RWPE1 (cell line): ENCODE measurements around the gene ITK.

Source experiments
- CTCF ChIA-PET: fragments of 350-600 bp; sonication (Branson Sonifier 250); formaldehyde crosslinking; extraction: SDS; loops from one replicate; lab custom pipeline; 2021; lab: Yijun Ruan, JAX
- POLR2A ChIA-PET: fragments of 400-600 bp; formaldehyde crosslinking; extraction: SDS; loops from one replicate; lab custom pipeline; 2020; ENCODE audit warnings: antibody characterized with exemption; ENCODE audit not compliant: low non-redundant PET; lab: Yijun Ruan, JAX
- DNase-seq: peaks from one replicate; pipeline ENCODE4 v3.0.0; 2012; ENCODE audit warnings: low spot score
- H3K27ac ChIP-seq: fragments of 450-650 bp; 2 replicates; pipeline ENCODE4 v1.5.1; 2017
- CTCF ChIP-seq: fragments of 450-650 bp; conservative IDR thresholded peaks from 2 replicates; pipeline ENCODE4 v1.5.1; 2017; ENCODE audit warnings: low read depth, mild to moderate bottlenecking

The ITK gene

GRCh38 chr5:157159209-157159751 is 21.4 kb upstream of the ITK start:
- POLR2A ChIA-PET, result no interaction called here
- TF ChIP-seq CTCF, result no peak

DNA sequence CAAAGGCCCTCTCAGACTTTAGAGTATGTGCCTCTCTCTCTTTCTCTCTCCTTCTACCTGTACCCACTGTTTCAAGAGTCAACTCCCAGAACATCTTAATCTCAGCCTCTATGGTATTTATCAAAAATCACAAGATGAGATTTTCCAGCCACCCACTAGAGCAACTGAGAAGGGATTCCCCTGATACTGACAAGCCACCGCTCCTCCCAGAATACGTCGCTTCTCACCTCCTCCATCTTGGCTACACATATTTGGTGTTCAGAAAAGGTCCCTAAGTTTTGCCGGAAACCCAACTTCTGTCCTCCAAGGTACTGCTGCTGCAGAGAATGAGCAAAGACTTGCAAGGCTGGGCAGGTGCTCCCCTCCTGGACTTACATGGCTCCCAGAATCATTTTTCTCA is 20.6 kb upstream of the ITK start:
- POLR2A ChIA-PET, result no interaction called here
- no peak overlapping the region for H3K27ac ChIP-seq
- TF ChIP-seq CTCF, result no peak
- no peak for DNase-seq
- CTCF ChIA-PET, result no interaction called here

More at GRCh38 chr5:157159209-157159751, 21.4 kb upstream of the ITK start:
- DNase-seq, result no peak
- H3K27ac ChIP-seq, result no peak overlapping the region
- CTCF ChIA-PET, result no interaction called here

- ChIA-PET CTCF (interaction anchor here (0.8 kb wide), 1 partner anchor 13 kb away, joined by 3 read pairs; no protein-coding TSS in a partner anchor), POLR2A (no interaction called here)
- TF ChIP-seq CTCF, result no peak
Observed at GRCh38 chr5:157161996-157162395, 18.6 kb upstream of the ITK start.

GRCh38 chr5:157162919-157163510 is 17.6 kb upstream of the ITK start:
- TF ChIP-seq CTCF, result no peak
- CTCF ChIA-PET, result interaction anchor here (0.6 to 0.8 kb wide), 5 partner anchors 14 to 165 kb away, joined by 3 to 5 read pairs (median 3); no protein-coding TSS in a partner anchor
- no peak overlapping the region for H3K27ac ChIP-seq
- no peak for DNase-seq
- POLR2A ChIA-PET, result no interaction called here

More at GRCh38 chr5:157161996-157162395, 18.6 kb upstream of the ITK start:
- no peak overlapping the region for H3K27ac ChIP-seq
- DNase-seq, result no peak

DNA sequence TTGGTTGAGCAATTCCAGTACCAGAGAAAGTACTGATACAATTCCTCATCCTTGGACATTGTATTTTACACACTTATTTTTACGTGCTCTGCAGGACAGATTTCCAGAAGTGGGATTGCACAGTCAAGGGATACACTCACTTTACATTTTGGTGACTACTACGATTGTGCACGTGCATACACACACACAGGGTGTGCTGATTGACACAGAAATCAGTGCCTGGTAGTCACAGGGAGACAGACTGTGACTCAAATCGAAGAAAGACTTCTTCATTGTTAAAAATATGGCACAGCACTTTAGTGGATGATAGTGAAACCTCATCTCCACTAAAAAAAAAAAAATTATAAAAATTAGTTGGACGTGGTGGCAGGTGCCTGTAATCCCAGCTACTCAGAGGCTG is 16.1 kb upstream of the ITK start:
- no peak overlapping the region for H3K27ac ChIP-seq
- POLR2A ChIA-PET, result no interaction called here
- no peak for TF ChIP-seq CTCF
- CTCF ChIA-PET, result no interaction called here
- no peak for DNase-seq

DNA sequence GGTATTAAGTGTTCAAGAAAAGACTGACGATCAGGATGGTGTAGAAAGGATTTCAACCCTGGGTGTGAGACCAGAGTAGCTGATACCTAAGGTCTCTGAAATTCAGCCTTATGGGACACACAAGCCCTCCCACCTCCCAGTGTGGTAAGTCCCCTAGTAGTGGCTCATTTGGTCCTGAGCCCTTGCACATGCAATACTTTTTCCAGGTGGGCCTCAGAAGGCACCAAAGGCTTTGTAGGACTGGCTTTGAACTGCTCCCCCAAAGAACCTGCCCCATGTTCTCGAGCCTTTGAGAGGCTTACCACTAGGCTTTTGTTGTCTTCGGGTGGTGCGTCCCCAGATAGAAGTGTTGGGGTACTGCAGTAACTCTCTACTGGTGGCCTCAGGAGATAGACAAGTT is 15.4 kb upstream of the ITK start:
- POLR2A ChIA-PET, result no interaction called here
- no peak overlapping the region for H3K27ac ChIP-seq
- CTCF ChIA-PET, result no interaction called here
- DNase-seq, result no peak
- TF ChIP-seq CTCF, result no peak
